ENCODE measurements around the gene ESRRA. TPM values are rescaled to one million over a fixed set of nuclear protein-coding genes. Genes with fewer than 3 reads are reported as not detected.

Gene ESRRA
- total RNA-seq, 1 donor, result 28.6 TPM

GRCh38 chr11:64275031-64275800 is 30.1 kb upstream of the ESRRA start:
- Histone ChIP-seq H3K4me2 (ENCODE audit: insufficient read depth, low read length) (no peak overlapping the region), H3K27ac (ENCODE audit: low read depth, low read length) (no peak overlapping the region), H3K9me3 (ENCODE audit: low read depth, low read length) (no peaks in the 10 kb centered on the region), H3K36me3 (ENCODE audit: insufficient read depth, low read length) (peaks cover 15% of the 10 kb centered on the region), H3K4me1 (ENCODE audit: insufficient read depth, low read length) (peaks cover 14% of the 10 kb centered on the region), H4K20me1 (ENCODE audit: insufficient read depth, low read length) (no peaks in the 10 kb centered on the region), H2AFZ (ENCODE audit: low read length) (no peak overlapping the region), H3K4me3 (ENCODE audit: insufficient read depth, low read length) (no peak overlapping the region), H3K79me2 (ENCODE audit: insufficient read depth, low read length) (peaks cover 5% of the 10 kb centered on the region), H3K27me3 (ENCODE audit: insufficient read depth, low read length) (no peaks in the 10 kb centered on the region)
- no peak for DNase-seq (ENCODE audit: insufficient read length, low spot score, missing footprints)
- no peak for TF ChIP-seq CTCF (IDR thresholded peaks at IDR 0.05; ENCODE audit: extremely low read depth, low read depth, low read length)

- H3K27me3 ChIP-seq (ENCODE audit: insufficient read depth, low read length), result no peaks in the 10 kb centered on the region
- no peak for TF ChIP-seq CTCF (IDR thresholded peaks at IDR 0.05; ENCODE audit: extremely low read depth, low read depth, low read length)
- H3K9me3 ChIP-seq (ENCODE audit: low read depth, low read length), result no peaks in the 10 kb centered on the region
- H3K4me3 ChIP-seq (ENCODE audit: insufficient read depth, low read length), result no peak overlapping the region
- H3K79me2 ChIP-seq (ENCODE audit: insufficient read depth, low read length), result peaks cover 5% of the 10 kb centered on the region
- H3K4me2 ChIP-seq (ENCODE audit: insufficient read depth, low read length), result no peak overlapping the region
- H3K36me3 ChIP-seq (ENCODE audit: insufficient read depth, low read length), result peaks cover 15% of the 10 kb centered on the region
- H3K27ac ChIP-seq (ENCODE audit: low read depth, low read length), result no peak overlapping the region
- no peaks in the 10 kb centered on the region for H4K20me1 ChIP-seq (ENCODE audit: insufficient read depth, low read length)
- peaks cover 10% of the 10 kb centered on the region for H3K4me1 ChIP-seq (ENCODE audit: insufficient read depth, low read length)
- no peak for DNase-seq (ENCODE audit: insufficient read length, low spot score, missing footprints)
- H2AFZ ChIP-seq (ENCODE audit: low read length), result no peak overlapping the region
Observed at GRCh38 chr11:64275841-64276240, 29.5 kb upstream of the ESRRA start.

- H3K4me2 ChIP-seq (ENCODE audit: insufficient read depth, low read length), result no peak overlapping the region
- H3K9me3 ChIP-seq (ENCODE audit: low read depth, low read length), result no peaks in the 10 kb centered on the region
- H3K36me3 ChIP-seq (ENCODE audit: insufficient read depth, low read length), result peaks cover 20% of the 10 kb centered on the region
- no peak overlapping the region for H2AFZ ChIP-seq (ENCODE audit: low read length)
- no peaks in the 10 kb centered on the region for H3K27me3 ChIP-seq (ENCODE audit: insufficient read depth, low read length)
- no peak overlapping the region for H3K4me3 ChIP-seq (ENCODE audit: insufficient read depth, low read length)
- H4K20me1 ChIP-seq (ENCODE audit: insufficient read depth, low read length), result no peaks in the 10 kb centered on the region
- TF ChIP-seq CTCF (IDR thresholded peaks at IDR 0.05; ENCODE audit: extremely low read depth, low read depth, low read length), result no peak
- peak overlapping the region; percentile 37 for H3K27ac ChIP-seq (ENCODE audit: low read depth, low read length)
- DNase-seq (ENCODE audit: insufficient read length, low spot score, missing footprints), result peak; percentile 77
- peaks cover 10% of the 10 kb centered on the region for H3K79me2 ChIP-seq (ENCODE audit: insufficient read depth, low read length)
- peaks cover 10% of the 10 kb centered on the region for H3K4me1 ChIP-seq (ENCODE audit: insufficient read depth, low read length)
Observed at GRCh38 chr11:64276653-64277431, 28.5 kb upstream of the ESRRA start.

- Histone ChIP-seq H3K4me2 (ENCODE audit: insufficient read depth, low read length) (no peak overlapping the region), H3K9me3 (ENCODE audit: low read depth, low read length) (no peaks in the 10 kb centered on the region), H2AFZ (ENCODE audit: low read length) (no peak overlapping the region), H4K20me1 (ENCODE audit: insufficient read depth, low read length) (no peaks in the 10 kb centered on the region), H3K27me3 (ENCODE audit: insufficient read depth, low read length) (no peaks in the 10 kb centered on the region), H3K4me1 (ENCODE audit: insufficient read depth, low read length) (peaks cover 16% of the 10 kb centered on the region), H3K36me3 (ENCODE audit: insufficient read depth, low read length) (peaks cover 31% of the 10 kb centered on the region), H3K79me2 (ENCODE audit: insufficient read depth, low read length) (peaks cover 26% of the 10 kb centered on the region), H3K4me3 (ENCODE audit: insufficient read depth, low read length) (no peak overlapping the region), H3K27ac (ENCODE audit: low read depth, low read length) (no peak overlapping the region)
- no peak for DNase-seq (ENCODE audit: insufficient read length, low spot score, missing footprints)
- TF ChIP-seq CTCF (IDR thresholded peaks at IDR 0.05; ENCODE audit: extremely low read depth, low read depth, low read length), result no peak
Observed at GRCh38 chr11:64278576-64279190, 26.6 kb upstream of the ESRRA start.

Measured in osteoblast (primary cell).